HepG2 (cell line): ENCODE results near the gene FAM20C. TPM values are rescaled to one million over a fixed set of nuclear protein-coding genes. Genes with fewer than 3 reads are reported as not detected.

Source experiments
- ATAC-seq: fragments of 200-7000 bp; cut with Tn5 transposase; 3 replicates; pipeline ENCODE4 v1.9.1; 2020; ENCODE audit warnings: mild to moderate bottlenecking, moderate library complexity
- BruUV-seq: library from RNA; stranded (reverse); fragments of 400-500 nt; replicated peaks from 2 replicates; lab custom pipeline; 2021; lab: Mats Ljungman, UMichigan
- CTCF ChIA-PET: fragments of 300-600 bp; formaldehyde crosslinking; extraction: SDS; loops from one replicate; lab custom pipeline; 2021; ENCODE audit warnings: low total read pairs, inconsistent platforms, low intra/inter-chr PET ratio; lab: Yijun Ruan, JAX
- POLR2A ChIA-PET: fragments of 350-600 bp; sonication (Branson Sonifier 250); formaldehyde crosslinking; loops from one replicate; lab custom pipeline; 2020; ENCODE audit warnings: antibody characterized with exemption, inconsistent platforms; lab: Yijun Ruan, JAX
- DNase-seq: peaks from one replicate; pipeline ENCODE4 v3.0.0-alpha.2; 2015; ENCODE audit warnings: low spot score
- FAIRE-seq: peaks from 3 replicates; lab custom pipeline; 2011; peaks lifted over from hg19 to GRCh38; lab: Jason Lieb, UNC
- H2AFZ ChIP-seq: one replicate; pipeline ENCODE4 v1.6.1; 2011; ENCODE audit warnings: low read length, inconsistent platforms
- H3K27ac ChIP-seq: fragments of 300-600 bp; 3 replicates; pipeline ENCODE4 v1.8.0; 2011; ENCODE audit warnings: mixed run types, mild to moderate bottlenecking, mixed read lengths, low read length, inconsistent platforms; ENCODE audit not compliant: insufficient read depth; ENCODE audit errors: extremely low read length
- H3K27me3 ChIP-seq, 2 experiments: fragments of 200-600 bp in 1 of 2; 2 replicates in 1 of 2; 3 replicates in 1 of 2; pipeline versions ENCODE4 v1.6.0 to v1.8.0; 2011; ENCODE audit warnings: low read length in 2 of 2, mild to moderate bottlenecking in 2 of 2, moderate library complexity in 2 of 2, inconsistent platforms in 1 of 2; ENCODE audit not compliant: insufficient read depth in 2 of 2, control insufficient read depth in 1 of 2
- H3K36me3 ChIP-seq, 2 experiments: fragments of 200-600 bp in 1 of 2; replicated peaks in 1 of 2; 2 replicates in 1 of 2; 3 replicates in 1 of 2; pipeline versions ENCODE4 v1.5.1 to v1.8.0; 2011; ENCODE audit warnings: low read length in 2 of 2, inconsistent platforms in 1 of 2; ENCODE audit not compliant: insufficient read depth in 2 of 2, control insufficient read depth in 1 of 2
- H3K4me1 ChIP-seq: 2 replicates; pipeline ENCODE4 v1.5.1; 2012; ENCODE audit warnings: low read length, inconsistent platforms; ENCODE audit not compliant: insufficient read depth
- H3K4me2 ChIP-seq: 2 replicates; pipeline ENCODE4 v1.6.0; 2011; ENCODE audit warnings: low read depth, low read length, inconsistent platforms
- H3K4me3 ChIP-seq, 3 experiments: fragments of 200-600 bp in 1 of 3; sonication (generic), shearing (Covaris generic) in 1 of 3; replicated peaks in 1 of 3; 2 replicates each; pipeline ENCODE4 v1.5.1; 2011 to 2016; ENCODE audit warnings: low read length in 3 of 3, inconsistent platforms in 2 of 3, low read depth in 2 of 3, mild to moderate bottlenecking in 2 of 3, control low read depth in 1 of 3, mixed read lengths in 1 of 3; ENCODE audit not compliant: insufficient read depth in 1 of 3
- H3K79me2 ChIP-seq: one replicate; pipeline ENCODE4 v1.6.1; 2011; ENCODE audit warnings: low read length, inconsistent platforms; ENCODE audit not compliant: insufficient read depth
- H3K9ac ChIP-seq: 2 replicates; pipeline ENCODE4 v1.6.0; 2011; ENCODE audit warnings: mild to moderate bottlenecking, low read depth, low read length, inconsistent platforms; ENCODE audit not compliant: insufficient read depth
- H3K9me3 ChIP-seq: 2 replicates; pipeline ENCODE4 v1.5.1; 2012; ENCODE audit warnings: mild to moderate bottlenecking, low read length
- H4K20me1 ChIP-seq: 2 replicates; pipeline ENCODE4 v1.6.0; 2011; ENCODE audit warnings: inconsistent platforms, mild to moderate bottlenecking, low read length, moderate library complexity; ENCODE audit not compliant: insufficient read depth
- AHDC1 ChIP-seq: sonication (generic); formaldehyde crosslinking; IDR thresholded peaks from 2 replicates; pipeline ENCODE4 v1.5.1; 2020; ENCODE audit warnings: mild to moderate bottlenecking, missing genetic modification reagents, borderline replicate concordance
- BRD4 ChIP-seq: sonication (generic); formaldehyde crosslinking; IDR thresholded peaks from 2 replicates; pipeline ENCODE4 v1.4.0; 2020; ENCODE audit warnings: missing genetic modification reagents
- CREB1 ChIP-seq, 2 experiments: fragments of 450-650 bp in 1 of 2; IDR thresholded peaks; 2 replicates each; pipeline ENCODE4 v1.6.1; 2016 to 2017; ENCODE audit warnings: control low read depth in 1 of 2, mild to moderate bottlenecking in 1 of 2, missing compliant biosample characterization in 1 of 2, missing genetic modification characterization in 1 of 2
- MIER2 ChIP-seq: IDR thresholded peaks from 2 replicates; pipeline ENCODE4 v1.6.1; 2016; ENCODE audit warnings: missing biosample characterization, missing genetic modification reagents
- U2AF2 ChIP-seq: fragments of 200-400 bp; formaldehyde crosslinking; IDR thresholded peaks from 2 replicates; pipeline ENCODE4 v1.6.1; 2017; ENCODE audit warnings: low read depth, mild to moderate bottlenecking, low read length
- ZFP36L1 ChIP-seq: sonication (generic); formaldehyde crosslinking; IDR thresholded peaks from 2 replicates; pipeline ENCODE4 v1.8.0; 2022; ENCODE audit warnings: mild to moderate bottlenecking, missing genetic modification reagents, moderate library complexity
- ZIK1 ChIP-seq: sonication (generic); formaldehyde crosslinking; IDR thresholded peaks from 2 replicates; pipeline ENCODE4 v1.5.0; 2020; ENCODE audit warnings: mild to moderate bottlenecking, low read depth, missing genetic modification reagents, borderline replicate concordance
- ZKSCAN8 ChIP-seq: IDR thresholded peaks from 2 replicates; pipeline ENCODE4 v1.6.1; 2016; ENCODE audit warnings: borderline replicate concordance, missing genetic modification reagents, missing compliant biosample characterization
- ZNF652 ChIP-seq: IDR thresholded peaks from 2 replicates; pipeline ENCODE4 v1.6.1; 2016; ENCODE audit warnings: low read depth, borderline replicate concordance
- ZNF841 ChIP-seq: sonication (generic); formaldehyde crosslinking; IDR thresholded peaks from 2 replicates; pipeline ENCODE4 v1.8.1; 2023; ENCODE audit warnings: missing genetic modification reagents, borderline replicate concordance
- WGBS: methylation state at CpG from one replicate; pipeline ENCODE4 v1.1.6; 2017; ENCODE audit warnings: low lambda C conversion rate; 5-methylcytosine and 5-hydroxymethylcytosine counted together
- in situ Hi-C: cut with HindIII; loops from 2 replicates; pipeline ENCODE4 v1.10.0; 2017; ENCODE audit warnings: low pct_unique_long_range_greater_than_20kb; ENCODE audit not compliant: extremely low pct_ligation_motif_present
- intact Hi-C: fragments of 100-400 bp; cut with micrococcal nuclease; formaldehyde crosslinking; loops from one replicate; pipeline ENCODE4 v1.10.0; 2022; ENCODE audit not compliant: unreplicated experiment
- polyA plus RNA-seq, 8 experiments: library from polyadenylated mRNA; depleted of rRNA in 3 of 8; stranded (reverse) in 7 of 8; unstranded in 1 of 8; fragments of >200 nt; fragmentation: Illumina TruSeq in 4 of 8; extraction: Trizol in 4 of 8; gene quantifications; 2 replicates each; pipeline versions ENCODE4 v1.2.1 to v1.2.3, GENCODE V29; 2011 to 2016; ENCODE audit warnings: low read depth in 4 of 8, missing spikeins in 1 of 8, mixed read lengths in 1 of 8; ENCODE audit not compliant: insufficient read depth in 1 of 8
- total RNA-seq, 5 experiments: library from RNA; depleted of rRNA; stranded (reverse); fragments of >200 nt; fragmentation: Illumina TruSeq; extraction: Trizol; gene quantifications; 2 replicates each; pipeline ENCODE4 v1.2.3, GENCODE V29; 2016; ENCODE audit warnings: low read depth in 1 of 5
- TF ChIP-seq, protein P1 (sequence below): IDR thresholded peaks from 2 replicates; pipeline ENCODE4 v1.6.1; 2016; ENCODE audit warnings: missing genetic modification reagents, missing compliant biosample characterization
- TF ChIP-seq, protein P2 (sequence below): sonication (generic); formaldehyde crosslinking; IDR thresholded peaks from 2 replicates; pipeline ENCODE4 v1.4.0; 2020; ENCODE audit warnings: missing genetic modification reagents, borderline replicate concordance

Gene FAM20C
- total and polyA plus RNA-seq, 2 of the 13 experiments (the other 11 are each of a cell fraction or from before 2014, with no cell fraction given), result 11.9 to 19.9 TPM

- no peak for FAIRE-seq
- no TSS peak for BruUV-seq
- no peaks in the 10 kb centered on the region for H3K79me2 ChIP-seq
- in situ Hi-C loops, result no loop called here
- H3K27me3 ChIP-seq, result peaks cover 0 to 3% of the 10 kb centered on the region in 2 experiments; a peak in 2 of 5 replicates
- no peaks in the 10 kb centered on the region for H3K36me3 ChIP-seq
- no peak overlapping the region for H3K27ac ChIP-seq
- no peak overlapping the region for H3K9ac ChIP-seq
- peaks cover 25% of the 10 kb centered on the region for H3K4me1 ChIP-seq
- no peak overlapping the region for H3K4me3 ChIP-seq
- intact Hi-C loops, result no loop called here
- DNase-seq, result no peak
- ChIA-PET CTCF (no interaction called here), POLR2A (no interaction called here)
- H2AFZ ChIP-seq, result no peak overlapping the region
- no peak overlapping the region for H3K4me2 ChIP-seq
- 70% methylated on average over 15 of the region's 15 CpGs for WGBS
- H4K20me1 ChIP-seq, result no peaks in the 10 kb centered on the region
- H3K9me3 ChIP-seq, result no peaks in the 10 kb centered on the region
- ATAC-seq, result no peak
- TF ChIP-seq, protein P1, sequence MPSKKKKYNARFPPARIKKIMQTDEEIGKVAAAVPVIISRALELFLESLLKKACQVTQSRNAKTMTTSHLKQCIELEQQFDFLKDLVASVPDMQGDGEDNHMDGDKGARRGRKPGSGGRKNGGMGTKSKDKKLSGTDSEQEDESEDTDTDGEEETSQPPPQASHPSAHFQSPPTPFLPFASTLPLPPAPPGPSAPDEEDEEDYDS (CRISPR knock-in tag), result no peak
- no peak for TF ChIP-seq MIER2 (CRISPR knock-in tag)
- TF ChIP-seq, protein P2, sequence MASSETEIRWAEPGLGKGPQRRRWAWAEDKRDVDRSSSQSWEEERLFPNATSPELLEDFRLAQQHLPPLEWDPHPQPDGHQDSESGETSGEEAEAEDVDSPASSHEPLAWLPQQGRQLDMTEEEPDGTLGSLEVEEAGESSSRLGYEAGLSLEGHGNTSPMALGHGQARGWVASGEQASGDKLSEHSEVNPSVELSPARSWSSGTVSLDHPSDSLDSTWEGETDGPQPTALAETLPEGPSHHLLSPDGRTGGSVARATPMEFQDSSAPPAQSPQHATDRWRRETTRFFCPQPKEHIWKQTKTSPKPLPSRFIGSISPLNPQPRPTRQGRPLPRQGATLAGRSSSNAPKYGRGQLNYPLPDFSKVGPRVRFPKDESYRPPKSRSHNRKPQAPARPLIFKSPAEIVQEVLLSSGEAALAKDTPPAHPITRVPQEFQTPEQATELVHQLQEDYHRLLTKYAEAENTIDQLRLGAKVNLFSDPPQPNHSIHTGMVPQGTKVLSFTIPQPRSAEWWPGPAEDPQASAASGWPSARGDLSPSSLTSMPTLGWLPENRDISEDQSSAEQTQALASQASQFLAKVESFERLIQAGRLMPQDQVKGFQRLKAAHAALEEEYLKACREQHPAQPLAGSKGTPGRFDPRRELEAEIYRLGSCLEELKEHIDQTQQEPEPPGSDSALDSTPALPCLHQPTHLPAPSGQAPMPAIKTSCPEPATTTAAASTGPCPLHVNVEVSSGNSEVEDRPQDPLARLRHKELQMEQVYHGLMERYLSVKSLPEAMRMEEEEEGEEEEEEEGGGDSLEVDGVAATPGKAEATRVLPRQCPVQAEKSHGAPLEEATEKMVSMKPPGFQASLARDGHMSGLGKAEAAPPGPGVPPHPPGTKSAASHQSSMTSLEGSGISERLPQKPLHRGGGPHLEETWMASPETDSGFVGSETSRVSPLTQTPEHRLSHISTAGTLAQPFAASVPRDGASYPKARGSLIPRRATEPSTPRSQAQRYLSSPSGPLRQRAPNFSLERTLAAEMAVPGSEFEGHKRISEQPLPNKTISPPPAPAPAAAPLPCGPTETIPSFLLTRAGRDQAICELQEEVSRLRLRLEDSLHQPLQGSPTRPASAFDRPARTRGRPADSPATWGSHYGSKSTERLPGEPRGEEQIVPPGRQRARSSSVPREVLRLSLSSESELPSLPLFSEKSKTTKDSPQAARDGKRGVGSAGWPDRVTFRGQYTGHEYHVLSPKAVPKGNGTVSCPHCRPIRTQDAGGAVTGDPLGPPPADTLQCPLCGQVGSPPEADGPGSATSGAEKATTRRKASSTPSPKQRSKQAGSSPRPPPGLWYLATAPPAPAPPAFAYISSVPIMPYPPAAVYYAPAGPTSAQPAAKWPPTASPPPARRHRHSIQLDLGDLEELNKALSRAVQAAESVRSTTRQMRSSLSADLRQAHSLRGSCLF, result no peak
- no peak for TF ChIP-seq ZNF841
- no peak for TF ChIP-seq CREB1 (IDR thresholded peaks at IDR 0.05)
- TF ChIP-seq CREB1 (CRISPR knock-in tag; IDR thresholded peaks at IDR 0.05), result no peak
- no peak for TF ChIP-seq AHDC1 (CRISPR knock-in tag)
- no peak for TF ChIP-seq ZFP36L1 (CRISPR knock-in tag)
- no peak for TF ChIP-seq ZIK1 (CRISPR knock-in tag)
- TF ChIP-seq ZKSCAN8, result no peak
- TF ChIP-seq BRD4 (CRISPR knock-in tag), result no peak
- TF ChIP-seq ZNF652, result no peak
- TF ChIP-seq U2AF2, result no peak
Observed at GRCh38 chr7:144454-144826, 47.9 kb upstream of the FAM20C start.
